ENCODE data around the gene BABAM1.

DNA sequence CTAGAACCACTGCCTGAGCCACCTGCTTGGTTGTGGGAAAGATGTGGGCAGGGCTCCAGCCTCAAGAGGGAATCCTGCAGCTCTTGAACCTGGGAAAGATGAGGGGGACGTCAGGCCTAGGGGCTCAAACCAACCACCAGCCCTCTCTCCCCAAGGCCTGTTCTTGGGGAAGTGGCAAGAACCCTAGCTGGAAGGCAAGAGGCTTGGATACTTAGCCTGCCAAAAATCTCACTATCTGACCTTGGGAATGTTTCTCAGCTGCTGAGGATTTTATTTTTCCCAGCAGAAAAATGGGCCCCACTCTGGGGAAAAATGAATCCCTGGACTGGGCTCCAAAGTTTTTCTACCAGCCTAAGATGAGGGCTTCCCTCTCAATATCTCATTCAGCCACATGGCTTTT lies 7.3 kb upstream of the BABAM1 start:
- TF ChIP-seq, protein P1, sequence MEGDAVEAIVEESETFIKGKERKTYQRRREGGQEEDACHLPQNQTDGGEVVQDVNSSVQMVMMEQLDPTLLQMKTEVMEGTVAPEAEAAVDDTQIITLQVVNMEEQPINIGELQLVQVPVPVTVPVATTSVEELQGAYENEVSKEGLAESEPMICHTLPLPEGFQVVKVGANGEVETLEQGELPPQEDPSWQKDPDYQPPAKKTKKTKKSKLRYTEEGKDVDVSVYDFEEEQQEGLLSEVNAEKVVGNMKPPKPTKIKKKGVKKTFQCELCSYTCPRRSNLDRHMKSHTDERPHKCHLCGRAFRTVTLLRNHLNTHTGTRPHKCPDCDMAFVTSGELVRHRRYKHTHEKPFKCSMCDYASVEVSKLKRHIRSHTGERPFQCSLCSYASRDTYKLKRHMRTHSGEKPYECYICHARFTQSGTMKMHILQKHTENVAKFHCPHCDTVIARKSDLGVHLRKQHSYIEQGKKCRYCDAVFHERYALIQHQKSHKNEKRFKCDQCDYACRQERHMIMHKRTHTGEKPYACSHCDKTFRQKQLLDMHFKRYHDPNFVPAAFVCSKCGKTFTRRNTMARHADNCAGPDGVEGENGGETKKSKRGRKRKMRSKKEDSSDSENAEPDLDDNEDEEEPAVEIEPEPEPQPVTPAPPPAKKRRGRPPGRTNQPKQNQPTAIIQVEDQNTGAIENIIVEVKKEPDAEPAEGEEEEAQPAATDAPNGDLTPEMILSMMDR (IDR thresholded peaks at IDR 0.05) = no peak
- TF ChIP-seq EP300 (IDR thresholded peaks at IDR 0.05) (no peak), POLR2A (IDR thresholded peaks at IDR 0.05) (no peak)
